Inflammatory macrophage treated with lipopolysaccharide for 1 hour (primary cell): ENCODE data around the gene HEATR9.
"Not testable (repeated sequence)": the region's sequence is repeated elsewhere in the genome, so short reads cannot be mapped to it uniquely, and the experiment has no call there.

Experiments used
- DNase-seq, 2 donors: peaks; one replicate each; pipeline ENCODE4 v3.0.0-alpha.2; 2020 to 2022

The HEATR9 gene, protein sequence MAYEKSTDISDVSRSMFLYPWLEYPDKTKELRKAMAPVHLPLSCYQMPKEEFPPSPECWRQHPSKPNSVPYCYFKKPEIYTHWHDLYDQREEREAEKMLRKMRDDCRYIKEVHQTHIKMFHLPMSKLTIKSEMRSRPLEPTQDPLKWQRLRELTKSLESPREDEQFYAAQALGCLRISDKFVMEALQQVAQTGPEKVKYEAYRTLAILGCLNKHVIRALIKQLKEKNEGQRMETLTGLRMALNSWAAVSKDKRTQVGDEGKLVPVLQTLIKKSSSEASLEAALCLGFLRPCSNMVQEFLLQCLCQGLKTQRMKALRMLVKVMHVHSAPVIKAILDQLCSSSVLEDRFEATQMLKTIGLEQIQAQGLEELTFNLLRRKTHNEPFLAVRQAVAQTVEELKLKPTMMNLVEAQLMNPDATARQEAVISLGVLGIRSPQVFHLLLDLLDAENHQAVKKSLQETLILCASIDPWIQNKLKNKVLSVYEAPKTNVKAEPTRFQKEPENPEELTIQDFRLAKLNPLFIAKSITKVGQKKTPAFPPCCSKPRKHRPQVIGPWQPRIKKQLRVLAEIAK

GRCh38 chr17:35868737-35869136, at the start of gene HEATR9:
Gene HEATR9 (minus strand): TSS chr17:35868891. CDS start chr17:35868742, 149 bp downstream.
- DNase-seq: no peak

DNA sequence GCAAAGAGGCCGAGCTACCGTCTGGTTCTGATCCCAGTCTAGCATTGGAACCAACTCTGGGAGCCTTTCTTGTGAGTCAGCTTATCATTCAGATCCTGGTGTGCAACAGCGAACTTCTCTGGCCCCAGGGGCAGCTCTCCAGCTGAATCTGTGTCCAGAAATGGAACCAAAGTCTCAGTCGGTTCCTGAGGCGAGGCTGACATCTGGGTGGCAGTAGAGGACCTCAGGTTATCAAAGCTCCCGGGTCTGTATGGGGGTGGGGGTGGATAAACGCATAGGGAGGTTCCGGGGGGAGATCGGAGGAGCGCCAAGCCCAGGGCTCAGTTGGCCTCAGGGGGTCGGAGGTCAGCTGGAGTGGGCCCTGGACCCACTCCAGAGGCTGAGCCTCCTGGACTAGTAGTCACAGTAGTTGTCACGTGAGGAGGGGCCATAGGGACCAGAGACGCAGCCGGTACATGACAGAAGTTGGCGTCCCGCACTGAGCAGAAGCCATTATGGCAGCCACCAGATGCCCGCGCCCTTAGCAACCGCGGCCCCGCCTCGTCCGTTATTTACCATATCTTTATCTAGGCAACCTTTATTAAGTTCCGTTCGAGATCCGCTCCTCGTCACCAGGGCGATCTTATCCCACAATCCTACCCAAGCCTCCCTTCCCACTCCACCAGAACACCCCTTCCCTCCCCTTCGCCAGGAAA, 49.0 kb upstream of the HEATR9 start:
- no peak for DNase-seq

DNA sequence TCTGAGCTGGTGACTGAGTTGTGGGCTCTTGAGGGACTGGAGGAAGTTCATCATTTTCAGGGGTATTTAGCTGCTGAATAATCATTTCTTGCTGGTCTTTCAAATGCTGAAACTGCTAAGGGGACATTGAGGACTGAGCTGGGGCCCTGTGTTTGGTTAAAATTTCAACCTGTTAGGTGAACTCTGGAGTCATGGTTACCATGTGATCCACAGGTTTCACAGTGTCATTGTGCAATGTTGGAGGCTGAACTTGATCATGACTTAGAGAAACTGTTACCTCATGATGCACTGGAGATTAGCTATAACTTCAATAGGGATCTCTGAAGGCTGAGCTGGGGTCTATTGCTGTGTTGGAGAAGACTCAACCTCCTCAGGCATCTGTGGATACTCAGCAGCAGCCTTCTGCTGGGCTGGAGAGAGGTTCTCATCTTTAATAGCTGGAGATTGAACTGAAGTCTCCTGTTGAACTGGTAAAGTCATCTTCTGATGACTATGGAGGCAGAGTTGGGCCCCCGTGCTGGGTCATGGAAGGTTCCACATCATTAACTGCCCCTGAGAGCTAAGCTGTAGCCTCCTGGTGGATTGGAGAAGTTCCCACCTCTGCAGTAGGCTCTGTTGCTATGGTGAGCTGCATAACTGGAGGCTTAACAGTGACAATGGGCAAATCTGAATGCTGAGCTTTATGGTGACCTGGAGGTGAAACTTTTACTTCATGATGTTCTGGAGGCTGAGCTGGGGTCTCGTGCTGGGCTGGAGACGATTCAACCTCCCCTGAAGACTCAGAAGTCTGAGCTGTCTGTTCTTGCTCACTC, 46.7 kb upstream of the HEATR9 start:
- DNase-seq: no peak

GRCh38 chr17:35914354-35914753, 45.7 kb upstream of the HEATR9 start:
- no peak for DNase-seq

DNA sequence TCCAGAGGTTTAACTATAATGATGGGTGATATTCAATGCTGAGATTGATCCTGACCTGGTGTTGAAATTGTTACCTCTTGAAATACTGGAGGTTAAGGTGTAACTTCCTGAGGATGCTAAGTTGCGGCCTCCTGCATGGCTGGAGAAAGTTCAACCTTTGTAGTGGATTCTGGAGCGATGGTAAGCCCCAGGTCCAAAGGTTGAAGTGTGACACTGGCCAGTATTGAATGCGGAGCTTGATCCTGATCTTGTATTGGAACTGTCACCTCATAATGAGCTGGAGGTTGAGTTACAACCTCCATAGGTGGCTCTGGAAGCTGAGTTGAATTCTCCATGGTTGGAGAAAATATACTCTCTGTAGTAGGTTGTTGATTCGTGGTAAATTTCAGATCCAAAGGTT, 44.9 kb upstream of the HEATR9 start:
- no peak for DNase-seq

DNA sequence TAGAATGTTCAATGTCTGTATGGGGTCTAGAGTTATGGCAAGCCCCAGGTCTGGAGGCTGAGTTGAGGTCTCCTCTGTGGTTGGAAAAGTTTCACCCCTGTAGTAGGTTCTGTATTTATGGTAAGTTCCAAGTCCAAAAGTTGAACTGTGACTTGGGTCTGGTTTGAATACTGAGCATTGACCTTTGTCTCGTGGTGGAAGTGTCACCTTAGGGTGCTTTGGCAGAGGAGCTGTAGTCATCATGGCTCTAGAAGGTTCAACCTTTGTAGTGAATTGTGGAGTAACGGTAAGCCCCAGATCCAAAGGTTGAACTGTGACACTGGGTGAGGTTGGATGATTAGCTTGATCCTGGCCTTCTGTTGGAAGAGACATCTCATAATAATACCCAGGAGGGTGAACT, 44.3 kb upstream of the HEATR9 start:
- DNase-seq: no peak

- no peak for DNase-seq
These were observed 43.7 kb upstream of the HEATR9 start for GRCh38 chr17:35912339-35912912.

- DNase-seq: no peak
These were observed 40.7 kb upstream of the HEATR9 start for GRCh38 chr17:35909408-35909807.

GRCh38 chr17:35907691-35908090, 39.0 kb upstream of the HEATR9 start:
- DNase-seq: no peak

DNA sequence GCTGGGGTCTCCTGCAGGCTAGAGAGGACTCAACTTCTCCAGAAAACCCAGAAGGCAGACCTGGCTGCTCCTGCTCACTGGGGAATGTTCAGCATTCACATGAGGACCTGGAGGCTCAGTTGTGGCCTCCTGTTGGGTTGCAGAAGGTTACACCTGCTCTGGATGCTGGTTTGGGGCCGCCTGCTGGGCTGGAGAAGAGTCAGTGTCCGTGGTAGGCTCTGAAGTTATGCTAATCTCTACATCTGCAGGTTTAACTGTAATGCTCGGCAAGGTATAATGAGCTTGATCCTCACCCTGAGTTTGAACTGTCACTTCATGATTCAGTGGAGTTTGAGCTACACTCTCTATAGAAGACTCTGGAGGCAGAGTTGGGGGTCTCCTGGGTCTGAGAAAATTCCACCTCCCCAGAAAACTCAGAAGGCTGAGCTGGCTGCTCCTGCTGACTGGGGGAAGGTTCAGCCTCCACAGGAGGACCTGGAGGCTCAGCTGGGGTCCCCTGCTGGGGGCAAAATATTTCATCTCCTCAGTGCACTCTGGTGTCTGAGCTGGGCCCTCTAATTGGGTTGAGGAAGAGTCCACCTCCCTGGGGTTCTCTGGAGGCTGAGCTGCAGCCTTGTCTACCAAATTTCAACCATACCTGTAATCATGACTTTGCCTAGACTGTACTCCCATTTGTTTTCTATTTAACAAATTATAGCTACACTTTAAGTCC, 38.4 kb upstream of the HEATR9 start:
- DNase-seq: no peak

GRCh38 chr17:35906191-35906925, 37.7 kb upstream of the HEATR9 start:
- DNase-seq: no peak

- no peak for DNase-seq
These were observed 34.8 kb upstream of the HEATR9 start for GRCh38 chr17:35903451-35903850.

GRCh38 chr17:35901631-35902175, 33.0 kb upstream of the HEATR9 start:
- no peak for DNase-seq

- DNase-seq: no peak
These were observed 32.2 kb upstream of the HEATR9 start for GRCh38 chr17:35900708-35901480.

GRCh38 chr17:35900280-35900679, 31.6 kb upstream of the HEATR9 start:
- DNase-seq: no peak

DNA sequence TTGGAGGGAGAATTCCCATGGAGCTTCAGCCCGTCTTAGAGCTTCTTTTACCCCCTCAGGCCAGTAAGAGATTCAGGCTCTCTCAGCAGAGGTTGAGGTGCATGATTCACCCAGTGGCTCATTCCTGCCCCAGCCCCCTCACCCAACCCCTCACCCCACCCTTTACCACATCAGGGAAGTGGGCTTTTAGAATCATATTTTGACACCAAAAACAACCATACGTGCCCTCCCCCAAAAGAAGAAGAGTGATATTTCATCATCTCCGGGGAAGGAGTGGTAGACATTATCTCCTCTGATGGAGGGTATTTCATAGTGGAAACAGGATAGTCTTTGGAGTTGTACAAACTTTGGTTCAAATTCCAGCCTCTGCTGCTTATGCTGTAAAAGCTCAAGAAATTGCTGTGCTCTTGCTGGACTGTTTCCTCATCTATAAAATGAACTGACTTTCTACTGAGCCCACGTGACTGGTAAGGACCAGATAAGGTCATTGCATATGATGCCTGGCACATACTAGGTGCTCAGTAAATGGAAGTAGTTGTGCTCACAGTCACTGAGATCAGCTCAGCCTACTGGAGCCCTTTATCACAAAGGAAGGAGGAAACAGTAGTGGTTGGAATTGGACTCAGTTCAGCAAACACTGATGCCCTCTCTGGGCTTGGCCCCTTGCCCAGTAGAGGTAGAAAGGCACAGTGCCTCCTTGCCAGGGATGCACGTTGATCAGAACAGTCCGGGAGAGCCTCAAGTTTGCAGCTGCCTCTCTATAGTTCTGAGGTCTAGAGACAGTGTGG, 29.8 kb upstream of the HEATR9 start:
- DNase-seq: peak in 1 of 2 donors; percentile 44

DNA sequence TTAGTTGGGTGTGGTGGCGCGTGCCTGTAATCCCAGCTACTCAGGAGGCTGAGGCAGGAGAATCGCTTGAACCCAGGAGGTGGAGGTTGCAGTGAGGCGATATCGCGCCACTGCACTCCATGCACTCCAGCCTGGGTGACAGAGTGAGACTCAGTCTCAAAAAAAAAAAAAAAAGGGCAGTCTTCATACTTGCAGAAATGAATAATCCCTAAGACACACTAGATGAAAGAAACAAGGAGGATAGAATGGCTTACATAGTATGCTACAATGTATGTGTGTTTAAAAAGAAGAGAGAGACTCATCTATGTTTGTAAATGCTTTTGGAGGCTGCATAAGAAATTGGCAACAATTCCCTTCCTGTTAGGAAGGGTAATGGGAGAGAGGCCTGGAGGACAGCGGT, 29.1 kb upstream of the HEATR9 start:
- DNase-seq: not testable (repeated sequence)

DNA sequence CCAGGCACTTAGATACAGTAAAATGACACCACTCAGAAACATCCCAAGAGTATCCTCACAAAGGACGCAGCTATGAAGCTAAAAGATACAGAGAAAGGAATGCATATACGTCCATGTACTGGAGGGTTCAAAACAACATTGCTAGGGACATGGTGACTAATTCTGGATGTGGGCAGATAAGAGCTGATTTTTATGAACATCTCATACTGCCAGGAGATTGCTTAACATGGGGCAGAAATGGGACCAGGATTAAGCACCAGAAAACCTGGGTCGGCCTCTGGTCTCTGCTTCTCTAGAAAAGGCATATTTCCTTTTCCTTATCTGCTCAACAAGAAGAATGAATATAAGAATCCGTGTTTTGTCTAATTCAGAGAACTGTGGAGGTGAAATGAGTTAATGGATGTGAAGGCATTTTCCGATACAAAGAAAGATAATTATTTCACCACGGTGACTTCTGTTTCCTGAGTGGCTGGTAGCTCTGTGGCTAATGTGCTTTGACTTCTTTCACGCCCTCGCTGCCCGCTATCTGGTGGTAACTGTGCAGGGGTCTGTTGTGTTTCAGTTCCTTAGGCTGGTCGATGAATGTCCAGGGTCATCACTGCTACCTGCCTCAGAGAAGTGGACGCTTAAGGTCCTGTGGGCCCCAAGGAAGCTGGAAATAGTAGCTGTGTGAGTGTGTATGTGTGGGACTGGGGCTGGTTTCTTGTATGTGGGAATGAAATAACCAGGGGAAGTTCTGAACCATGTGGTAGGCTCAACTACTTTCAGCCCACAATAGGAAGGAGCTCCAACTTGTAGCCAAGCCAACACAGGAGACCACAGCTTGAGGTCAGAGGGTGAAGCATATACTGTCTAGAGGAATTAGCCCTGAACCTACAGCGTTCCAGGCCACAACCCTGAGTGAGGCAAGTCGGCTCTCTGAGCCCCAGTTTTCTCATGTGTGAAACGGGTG, 27.2 kb upstream of the HEATR9 start:
- DNase-seq: peak; percentile 69 to 92
